Skeletal muscle satellite cell (primary cell): ENCODE measurements around the gene PCSK5.

Experiments
- H3K27me3 ChIP-seq: 2 replicates; pipeline ENCODE4 v1.7.0; 2013; ENCODE audit warnings: low read length; ENCODE audit not compliant: control insufficient read depth, insufficient read depth
- H3K36me3 ChIP-seq: 2 replicates; pipeline ENCODE4 v1.7.0; 2013; ENCODE audit warnings: mild to moderate bottlenecking, control low read depth, low read length; ENCODE audit not compliant: insufficient read depth
- H3K4me1 ChIP-seq: 2 replicates; pipeline ENCODE4 v1.7.0; 2013; ENCODE audit warnings: low read length; ENCODE audit not compliant: control insufficient read depth, insufficient read depth
- H3K4me2 ChIP-seq: 2 replicates; pipeline ENCODE4 v1.7.0; 2013; ENCODE audit warnings: mild to moderate bottlenecking, low read length
- H3K4me3 ChIP-seq: 2 replicates; pipeline ENCODE4 v1.7.0; 2013; ENCODE audit warnings: low read length
- H3K9ac ChIP-seq: 2 replicates; pipeline ENCODE4 v1.7.0; 2013; ENCODE audit warnings: mild to moderate bottlenecking, low read depth, low read length, moderate library complexity
- H3K9me3 ChIP-seq: replicated peaks from 2 replicates; pipeline ENCODE4 v1.7.0; 2013; ENCODE audit warnings: mild to moderate bottlenecking, control low read depth, low read length

Gene PCSK5

GRCh38 chr9:75993434-75993833, 103.0 kb downstream of the PCSK5 start:
- no peaks in the 10 kb centered on the region for H3K27me3 ChIP-seq
- H3K9me3 ChIP-seq: no peaks in the 10 kb centered on the region
- peaks cover 18% of the 10 kb centered on the region for H3K4me1 ChIP-seq
- H3K36me3 ChIP-seq: no peaks in the 10 kb centered on the region
- no peak overlapping the region for H3K9ac ChIP-seq
- H3K4me3 ChIP-seq: no peak overlapping the region
- no peak overlapping the region for H3K4me2 ChIP-seq

DNA sequence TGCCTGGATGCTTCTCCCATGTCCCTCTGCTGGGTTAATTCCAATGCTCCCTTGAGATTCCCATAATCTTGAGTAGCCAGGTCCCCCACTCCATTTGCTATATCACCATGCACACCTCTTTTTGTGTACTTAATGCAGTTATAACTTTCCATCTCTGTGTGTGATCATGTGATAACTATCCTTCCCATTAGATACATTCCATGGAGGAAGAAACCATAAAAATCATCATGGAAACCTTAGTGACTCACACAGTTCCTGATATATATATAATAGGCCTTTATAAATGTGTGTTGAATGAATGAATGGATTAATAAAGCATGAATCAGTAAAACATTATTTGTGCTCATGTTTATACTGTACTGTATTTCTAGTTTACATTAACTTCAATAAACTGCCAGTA, 104.6 kb downstream of the PCSK5 start:
- no peak overlapping the region for H3K4me3 ChIP-seq
- no peak overlapping the region for H3K4me2 ChIP-seq
- no peaks in the 10 kb centered on the region for H3K27me3 ChIP-seq
- peaks cover 18% of the 10 kb centered on the region for H3K4me1 ChIP-seq
- H3K9ac ChIP-seq: no peak overlapping the region
- no peaks in the 10 kb centered on the region for H3K36me3 ChIP-seq
- no peaks in the 10 kb centered on the region for H3K9me3 ChIP-seq

DNA sequence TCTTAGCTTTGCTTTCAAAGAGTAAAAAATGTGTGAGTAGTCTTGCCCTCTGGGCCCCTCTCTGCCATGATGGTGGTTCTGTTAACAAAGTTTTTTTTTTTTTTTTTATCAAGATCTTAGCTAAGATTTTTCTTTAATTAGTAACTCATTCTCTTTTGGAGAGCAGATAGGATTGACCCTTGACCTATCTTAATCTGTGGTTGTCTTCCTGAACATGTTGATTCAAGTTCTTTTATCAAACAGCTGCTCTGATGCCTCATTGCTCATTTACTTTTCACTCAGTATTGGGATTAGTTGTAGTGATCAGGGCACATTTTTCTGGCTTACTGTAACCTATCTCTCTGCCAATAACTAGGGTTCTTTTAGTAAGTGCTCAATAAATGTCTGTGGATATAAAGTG, 106.3 kb downstream of the PCSK5 start:
- Histone ChIP-seq H3K4me3 (no peak overlapping the region), H3K9me3 (no peaks in the 10 kb centered on the region), H3K36me3 (no peaks in the 10 kb centered on the region), H3K4me1 (peaks cover 18% of the 10 kb centered on the region), H3K9ac (no peak overlapping the region), H3K27me3 (no peaks in the 10 kb centered on the region), H3K4me2 (no peak overlapping the region)

- Histone ChIP-seq H3K4me3 (no peak overlapping the region), H3K9ac (no peak overlapping the region)
These were observed 106.7 kb downstream of the PCSK5 start for GRCh38 chr9:75997206-75997605.

DNA sequence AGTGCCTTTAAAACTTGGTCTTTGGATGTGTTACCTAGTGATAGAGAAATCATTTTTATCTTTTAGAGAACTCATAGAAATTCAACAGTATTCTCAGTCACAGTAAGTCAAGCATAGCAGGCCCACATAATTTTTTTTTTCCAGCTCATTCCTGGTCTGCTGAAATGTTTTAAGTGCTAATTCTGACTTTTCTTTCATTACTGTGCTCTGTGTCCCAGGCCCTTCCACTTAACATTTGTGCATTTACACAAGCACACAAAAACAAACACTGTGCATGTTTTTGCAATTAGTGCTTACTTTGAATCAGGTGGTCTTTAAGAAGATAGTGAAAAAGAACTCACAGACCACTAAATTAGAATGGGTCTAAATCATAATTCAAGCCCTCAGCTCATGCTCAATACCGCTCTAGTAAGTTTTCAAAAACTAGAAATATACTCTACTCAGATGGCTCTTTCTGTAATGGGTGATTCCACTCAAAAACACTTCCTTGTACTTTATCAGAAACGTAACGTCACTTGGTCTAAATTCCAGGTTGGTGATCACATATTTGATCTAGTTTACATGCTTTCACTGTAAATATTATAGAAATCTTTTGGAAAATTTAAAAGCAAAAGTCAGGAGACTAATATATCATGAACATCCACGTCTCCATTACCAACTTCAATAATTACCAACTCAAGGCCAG, 107.8 kb downstream of the PCSK5 start:
- H3K9me3 ChIP-seq: no peaks in the 10 kb centered on the region
- peaks cover 7% of the 10 kb centered on the region for H3K4me1 ChIP-seq
- no peak overlapping the region for H3K4me3 ChIP-seq
- no peaks in the 10 kb centered on the region for H3K27me3 ChIP-seq
- no peak overlapping the region for H3K4me2 ChIP-seq
- no peak overlapping the region for H3K9ac ChIP-seq
- H3K36me3 ChIP-seq: no peaks in the 10 kb centered on the region

More at GRCh38 chr9:75997206-75997605, 106.7 kb downstream of the PCSK5 start:
- Histone ChIP-seq H3K4me1 (peaks cover 17% of the 10 kb centered on the region), H3K9me3 (no peaks in the 10 kb centered on the region), H3K27me3 (no peaks in the 10 kb centered on the region), H3K36me3 (no peaks in the 10 kb centered on the region), H3K4me2 (no peak overlapping the region)

- H3K27me3 ChIP-seq: no peaks in the 10 kb centered on the region
- H3K9ac ChIP-seq: no peak overlapping the region
These were observed 111.0 kb downstream of the PCSK5 start for GRCh38 chr9:76001459-76001858.

DNA sequence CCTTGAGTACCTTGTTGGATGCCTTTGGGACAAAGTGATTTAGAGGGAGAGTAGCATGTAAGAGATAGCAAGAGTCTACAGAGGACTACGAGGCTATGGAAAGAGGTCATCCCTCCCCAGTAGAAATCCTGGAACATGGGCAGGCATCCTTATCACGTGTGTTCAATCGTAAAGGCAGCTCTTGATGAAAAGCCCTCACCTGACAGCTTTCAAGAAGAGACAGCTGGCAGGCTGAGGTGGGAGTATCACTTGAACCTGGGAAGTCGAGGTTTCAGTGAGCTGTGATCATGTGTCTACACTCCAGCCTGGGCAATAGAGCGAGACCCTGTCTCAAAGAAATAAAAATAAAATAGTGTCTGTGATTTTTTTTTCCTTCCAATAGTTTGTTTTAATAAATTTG, 112.6 kb downstream of the PCSK5 start:
- H3K9ac ChIP-seq: no peak overlapping the region
- H3K27me3 ChIP-seq: no peaks in the 10 kb centered on the region
- no peaks in the 10 kb centered on the region for H3K9me3 ChIP-seq
- no peaks in the 10 kb centered on the region for H3K36me3 ChIP-seq
- no peak overlapping the region for H3K4me2 ChIP-seq
- no peaks in the 10 kb centered on the region for H3K4me1 ChIP-seq
- no peak overlapping the region for H3K4me3 ChIP-seq

More at GRCh38 chr9:76001459-76001858, 111.0 kb downstream of the PCSK5 start:
- Histone ChIP-seq H3K4me3 (no peak overlapping the region), H3K36me3 (no peaks in the 10 kb centered on the region), H3K4me2 (no peak overlapping the region), H3K4me1 (no peaks in the 10 kb centered on the region), H3K9me3 (no peaks in the 10 kb centered on the region)

GRCh38 chr9:76004526-76004925, 114.1 kb downstream of the PCSK5 start:
- no peaks in the 10 kb centered on the region for H3K36me3 ChIP-seq
- no peaks in the 10 kb centered on the region for H3K9me3 ChIP-seq
- no peak overlapping the region for H3K9ac ChIP-seq
- no peak overlapping the region for H3K4me2 ChIP-seq
- H3K4me1 ChIP-seq: no peaks in the 10 kb centered on the region
- H3K4me3 ChIP-seq: no peak overlapping the region
- H3K27me3 ChIP-seq: no peaks in the 10 kb centered on the region

- no peaks in the 10 kb centered on the region for H3K9me3 ChIP-seq
- no peak overlapping the region for H3K4me3 ChIP-seq
- no peak overlapping the region for H3K9ac ChIP-seq
- H3K36me3 ChIP-seq: no peaks in the 10 kb centered on the region
- no peaks in the 10 kb centered on the region for H3K4me1 ChIP-seq
- no peaks in the 10 kb centered on the region for H3K27me3 ChIP-seq
- no peak overlapping the region for H3K4me2 ChIP-seq
These were observed 117.5 kb downstream of the PCSK5 start for GRCh38 chr9:76007935-76008334.

DNA sequence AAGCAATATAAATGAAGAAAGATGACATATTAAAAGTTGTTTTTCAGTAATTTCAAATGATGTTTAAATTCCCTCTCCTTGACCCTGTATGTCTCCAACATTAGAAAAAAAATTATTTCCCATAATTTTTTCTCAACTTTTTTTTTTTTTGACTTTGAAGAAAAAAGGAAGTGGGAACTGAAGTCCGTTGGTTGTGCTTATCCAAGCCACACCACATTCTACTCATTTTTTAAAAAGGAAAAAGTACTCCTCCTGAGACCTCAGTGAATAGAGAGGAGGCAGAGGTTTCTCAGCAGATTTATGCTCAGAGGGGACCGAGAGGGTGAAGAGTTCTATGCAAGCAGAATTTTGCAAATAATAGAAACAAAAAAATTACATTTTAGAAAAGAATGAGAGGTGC, 123.3 kb downstream of the PCSK5 start:
- no peaks in the 10 kb centered on the region for H3K36me3 ChIP-seq
- H3K9ac ChIP-seq: no peak overlapping the region
- H3K4me2 ChIP-seq: no peak overlapping the region
- H3K4me1 ChIP-seq: no peaks in the 10 kb centered on the region
- H3K27me3 ChIP-seq: no peaks in the 10 kb centered on the region
- H3K9me3 ChIP-seq: no peaks in the 10 kb centered on the region
- no peak overlapping the region for H3K4me3 ChIP-seq

DNA sequence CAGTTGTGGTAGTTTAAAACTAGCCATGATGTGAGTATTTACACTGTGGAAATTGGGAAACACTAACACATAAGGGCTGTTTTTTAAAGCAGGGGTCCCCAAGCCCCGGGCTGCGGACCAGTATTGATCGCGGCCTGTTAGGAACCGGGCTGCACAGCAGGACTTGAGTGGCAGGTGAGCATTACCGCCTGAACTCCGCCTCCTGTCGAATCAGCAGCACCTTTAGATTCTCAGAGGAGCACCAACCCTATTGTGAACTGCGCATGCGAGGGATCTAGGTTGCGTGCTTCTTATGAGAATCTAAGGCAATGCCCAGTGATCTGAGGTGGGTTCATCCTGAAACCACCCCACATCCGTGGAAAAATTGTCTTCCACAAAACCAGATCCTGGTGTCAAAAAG, 127.8 kb downstream of the PCSK5 start:
- no peaks in the 10 kb centered on the region for H3K9me3 ChIP-seq
- no peaks in the 10 kb centered on the region for H3K4me1 ChIP-seq
- H3K36me3 ChIP-seq: no peaks in the 10 kb centered on the region
- no peaks in the 10 kb centered on the region for H3K27me3 ChIP-seq
- no peak overlapping the region for H3K9ac ChIP-seq
- no peak overlapping the region for H3K4me3 ChIP-seq
- no peak overlapping the region for H3K4me2 ChIP-seq

GRCh38 chr9:76018761-76019160, 128.3 kb downstream of the PCSK5 start:
- H3K4me1 ChIP-seq: no peaks in the 10 kb centered on the region
- H3K4me2 ChIP-seq: no peak overlapping the region
- H3K9ac ChIP-seq: no peak overlapping the region
- no peaks in the 10 kb centered on the region for H3K27me3 ChIP-seq
- H3K9me3 ChIP-seq: no peaks in the 10 kb centered on the region
- H3K4me3 ChIP-seq: no peak overlapping the region
- H3K36me3 ChIP-seq: no peaks in the 10 kb centered on the region
